Testis (tissue), 3 donors: Measurements from ENCODE around the gene TNFRSF8. TPM values are rescaled to one million over a fixed set of nuclear protein-coding genes. Genes with fewer than 3 reads are reported as not detected.
"Not testable (repeated sequence)": the region's sequence is repeated elsewhere in the genome, so short reads cannot be mapped to it uniquely, and the experiment has no call there.

Experiments used
- DNase-seq: peaks from one replicate; pipeline ENCODE4 v3.0.0-alpha.2; 2019
- H3K27ac ChIP-seq, 2 donors: fragments of 200-600 bp; sonication (generic); one replicate each; pipeline ENCODE4 v1.5.1; 2019
- H3K27me3 ChIP-seq: fragments of 200-600 bp; sonication (generic); one replicate; pipeline ENCODE4 v1.5.1; 2019
- H3K36me3 ChIP-seq: fragments of 200-600 bp; sonication (generic); one replicate; pipeline ENCODE4 v1.5.1; 2017; ENCODE audit warnings: low read depth; ENCODE audit errors: missing control alignments
- H3K4me1 ChIP-seq: fragments of 200-600 bp; sonication (generic); one replicate; pipeline ENCODE4 v1.5.1; 2019
- H3K4me3 ChIP-seq, 2 donors: fragments of 200-600 bp; sonication (generic); one replicate each; pipeline ENCODE4 v1.5.1; 2017 to 2019
- H3K9me3 ChIP-seq: fragments of 200-600 bp; sonication (generic); one replicate; pipeline ENCODE4 v1.5.1; 2017
- POLR2A ChIP-seq: fragments of 450-650 bp; IDR thresholded peaks from one replicate; pipeline ENCODE4 v1.6.1; 2017; ENCODE audit warnings: antibody characterized with exemption, mild to moderate bottlenecking, moderate library complexity
- WGBS, 2 donors: methylation state at CpG; one replicate each; pipeline ENCODE4 v1.1.5; 2018; 5-methylcytosine and 5-hydroxymethylcytosine counted together
- intact Hi-C: fragments of 100-400 bp; cut with DNase I; formaldehyde crosslinking; loops from one replicate; pipeline ENCODE4 v1.15.1; 2023; ENCODE audit warnings: low total_unique reads
- polyA plus RNA-seq: library from polyadenylated mRNA; stranded (reverse); fragments of 350-450 nt; fragmentation: Illumina TruSeq; extraction: RNeasy Lipid Tissue Mini Kit (QIAGEN cat#74804); gene quantifications from one replicate; pipeline ENCODE4 v1.2.3, GENCODE V29; 2014; ENCODE audit warnings: low read depth, low replicate concordance; ENCODE audit not compliant: insufficient read depth
- total RNA-seq, 2 donors: library from RNA; depleted of rRNA; stranded (reverse); fragments of >200 nt; gene quantifications; one replicate each; pipeline ENCODE4 v1.2.3, GENCODE V29; 2016
- TF ChIP-seq, protein P1 (sequence below), 3 experiments: fragments of 450-650 bp in 2 of 3; fragments of 200-600 bp in 1 of 3; sonication (generic) in 1 of 3; IDR thresholded peaks; one replicate each; pipeline ENCODE4 v1.5.1; 2016 to 2019; ENCODE audit warnings: antibody characterized with exemption in 3 of 3, mild to moderate bottlenecking in 2 of 3, moderate library complexity in 1 of 3

The TNFRSF8 gene
- total and polyA plus RNA-seq, 3 donors from 2014 or later, result 5.0 to 6.9 (median 5.4) TPM

DNA sequence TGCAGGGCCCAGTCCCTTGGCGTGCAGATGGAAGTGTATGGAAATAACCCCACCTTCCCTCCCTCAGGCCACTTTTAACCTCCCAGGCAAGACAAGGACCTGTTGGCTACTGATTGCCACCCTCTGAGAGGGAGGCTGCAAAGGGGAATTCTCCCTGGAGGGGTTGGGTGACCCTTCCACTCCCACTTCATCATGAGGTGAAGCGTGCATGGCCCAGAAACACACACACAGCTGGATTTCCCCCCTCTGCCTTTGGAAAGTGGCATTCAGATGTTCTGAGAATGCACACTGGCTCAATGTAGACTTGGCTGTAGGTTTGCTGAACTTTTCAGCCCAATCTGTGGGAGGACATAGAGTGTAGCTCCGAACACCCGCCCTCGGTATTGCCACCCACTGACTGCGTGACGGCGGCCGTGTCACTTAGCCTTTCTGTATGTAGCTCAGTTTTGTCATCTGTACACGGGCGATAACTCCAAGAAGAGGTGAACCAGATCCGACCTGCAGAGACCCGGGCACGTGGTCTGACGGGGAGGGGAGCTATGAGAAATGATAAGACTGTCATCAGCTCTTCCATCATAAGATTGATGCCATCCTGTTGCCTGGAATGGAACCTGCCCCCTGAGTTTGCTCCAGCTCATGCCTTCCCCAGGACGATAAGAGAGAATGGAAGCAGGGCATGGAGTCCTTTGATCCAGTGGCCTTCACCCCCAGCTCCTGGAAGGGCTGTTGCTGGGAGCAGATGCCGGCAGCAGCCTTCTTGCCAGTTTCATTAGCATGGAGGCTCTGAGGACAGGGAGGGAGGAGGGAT, 24.5 kb upstream of the TNFRSF8 start:
- Histone ChIP-seq H3K36me3 (no peaks in the 10 kb centered on the region), H3K27me3 (no peaks in the 10 kb centered on the region), H3K4me1 (peaks cover 16% of the 10 kb centered on the region), H3K4me3 (no peak overlapping the region), H3K9me3 (no peaks in the 10 kb centered on the region), H3K27ac (no peak overlapping the region)
- intact Hi-C loops, result no loop called here
- no peak for DNase-seq
- WGBS, 2 donors, result 75 to 79% methylated on average over 14 to 17 of the region's 17 CpGs
- no peak for TF ChIP-seq POLR2A
- TF ChIP-seq, protein P1, sequence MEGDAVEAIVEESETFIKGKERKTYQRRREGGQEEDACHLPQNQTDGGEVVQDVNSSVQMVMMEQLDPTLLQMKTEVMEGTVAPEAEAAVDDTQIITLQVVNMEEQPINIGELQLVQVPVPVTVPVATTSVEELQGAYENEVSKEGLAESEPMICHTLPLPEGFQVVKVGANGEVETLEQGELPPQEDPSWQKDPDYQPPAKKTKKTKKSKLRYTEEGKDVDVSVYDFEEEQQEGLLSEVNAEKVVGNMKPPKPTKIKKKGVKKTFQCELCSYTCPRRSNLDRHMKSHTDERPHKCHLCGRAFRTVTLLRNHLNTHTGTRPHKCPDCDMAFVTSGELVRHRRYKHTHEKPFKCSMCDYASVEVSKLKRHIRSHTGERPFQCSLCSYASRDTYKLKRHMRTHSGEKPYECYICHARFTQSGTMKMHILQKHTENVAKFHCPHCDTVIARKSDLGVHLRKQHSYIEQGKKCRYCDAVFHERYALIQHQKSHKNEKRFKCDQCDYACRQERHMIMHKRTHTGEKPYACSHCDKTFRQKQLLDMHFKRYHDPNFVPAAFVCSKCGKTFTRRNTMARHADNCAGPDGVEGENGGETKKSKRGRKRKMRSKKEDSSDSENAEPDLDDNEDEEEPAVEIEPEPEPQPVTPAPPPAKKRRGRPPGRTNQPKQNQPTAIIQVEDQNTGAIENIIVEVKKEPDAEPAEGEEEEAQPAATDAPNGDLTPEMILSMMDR (IDR thresholded peaks at IDR 0.05), result no peak

GRCh38 chr1:12039164-12039525, 24.0 kb upstream of the TNFRSF8 start:
- H3K4me1 ChIP-seq, result peaks cover 12% of the 10 kb centered on the region
- no peaks in the 10 kb centered on the region for H3K9me3 ChIP-seq
- DNase-seq, result no peak
- H3K36me3 ChIP-seq, result no peaks in the 10 kb centered on the region
- intact Hi-C loops, result no loop called here
- H3K27me3 ChIP-seq, result no peaks in the 10 kb centered on the region
- no peak overlapping the region for H3K27ac ChIP-seq
- WGBS, 2 donors, result 49 to 63% methylated on average over 2 of the region's 2 CpGs
- TF ChIP-seq POLR2A, result no peak
- H3K4me3 ChIP-seq, result no peak overlapping the region

- 91 to 95% methylated on average over 13 of the region's 13 CpGs for WGBS, 2 donors
- DNase-seq, result not testable (repeated sequence)
Measured at GRCh38 chr1:12039824-12040456, 23.2 kb upstream of the TNFRSF8 start.

DNA sequence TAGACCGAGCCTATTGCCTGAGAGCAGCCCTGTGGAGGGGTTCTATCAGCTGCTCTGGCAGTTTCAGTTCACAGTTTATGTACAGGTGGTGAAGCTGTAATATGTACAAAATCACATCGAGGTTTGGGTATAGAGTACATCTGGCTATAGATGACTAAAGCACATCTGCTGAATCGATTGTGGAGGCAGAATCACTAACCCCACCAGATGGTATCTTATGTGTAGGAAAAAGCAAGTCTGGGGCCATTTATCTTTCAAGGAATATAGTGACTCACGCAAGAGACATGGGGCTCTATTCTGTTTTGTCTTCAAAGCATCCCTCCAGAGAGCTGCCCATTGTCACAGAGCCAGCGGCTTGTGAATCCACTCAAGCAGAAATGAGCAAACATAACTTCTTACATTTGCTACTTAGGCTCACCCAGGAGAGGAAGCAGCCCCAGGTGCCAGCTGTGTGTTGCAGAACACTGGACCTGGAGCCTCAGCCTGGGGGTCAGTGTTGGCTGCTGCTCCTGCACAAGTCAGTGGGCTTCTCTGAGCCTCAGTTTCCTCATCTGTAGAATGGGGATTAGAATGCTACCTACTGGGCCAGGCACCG, 22.5 kb upstream of the TNFRSF8 start:
- H3K27ac ChIP-seq, result no peak overlapping the region

More at GRCh38 chr1:12039824-12040456, 23.2 kb upstream of the TNFRSF8 start:
- intact Hi-C loops, H3K9me3 ChIP-seq, H3K4me3 ChIP-seq, H3K4me1 ChIP-seq, H3K36me3 ChIP-seq, H3K27ac ChIP-seq, H3K27me3 ChIP-seq: not testable (repeated sequence)

GRCh38 chr1:12044187-12044877, 18.8 kb upstream of the TNFRSF8 start:
- WGBS, 2 donors, result 84 to 89% methylated on average over 13 to 15 of the region's 15 CpGs
- DNase-seq, result not testable (repeated sequence)

More for the DNA sequence above, 22.5 kb upstream of the TNFRSF8 start:
- no peaks in the 10 kb centered on the region for H3K4me1 ChIP-seq
- no peaks in the 10 kb centered on the region for H3K9me3 ChIP-seq
- WGBS, 2 donors, result 82 to 89% methylated on average over 6 of the region's 6 CpGs
- no peak for DNase-seq
- no peaks in the 10 kb centered on the region for H3K27me3 ChIP-seq
- TF ChIP-seq, protein P1 (IDR thresholded peaks at IDR 0.05), result no peak
- intact Hi-C loops, result no loop called here
- no peak overlapping the region for H3K4me3 ChIP-seq
- H3K36me3 ChIP-seq, result no peaks in the 10 kb centered on the region

GRCh38 chr1:12046749-12047119, 16.4 kb upstream of the TNFRSF8 start:
- TF ChIP-seq, protein P1 (IDR thresholded peaks at IDR 0.05), result no peak
- TF ChIP-seq POLR2A, result no peak
- 83 to 86% methylated on average over 5 to 6 of the region's 6 CpGs for WGBS, 2 donors
- H3K27ac ChIP-seq, result no peak overlapping the region

More at GRCh38 chr1:12044187-12044877, 18.8 kb upstream of the TNFRSF8 start:
- H3K36me3 ChIP-seq, H3K4me1 ChIP-seq, H3K27me3 ChIP-seq, intact Hi-C loops, H3K9me3 ChIP-seq, H3K4me3 ChIP-seq, H3K27ac ChIP-seq: not testable (repeated sequence)

More at GRCh38 chr1:12046749-12047119, 16.4 kb upstream of the TNFRSF8 start:
- DNase-seq, result no peak
- Histone ChIP-seq H3K4me1 (no peaks in the 10 kb centered on the region), H3K36me3 (no peaks in the 10 kb centered on the region), H3K4me3 (no peak overlapping the region), H3K27me3 (no peaks in the 10 kb centered on the region), H3K9me3 (no peaks in the 10 kb centered on the region)
- intact Hi-C loops, result no loop called here
